ENCODE results near the gene FLVCR1.
"Not testable (repeated sequence)": the region's sequence is repeated elsewhere in the genome, so short reads cannot be mapped to it uniquely, and the experiment has no call there.

FLVCR1 gene

GRCh38 chr1:212857992-212858460 is at the start of gene FLVCR1:
Gene FLVCR1 (plus strand): TSS chr1:212858275. CDS start chr1:212858453, 178 bp downstream.
- peak; percentile 87 for DNase-seq (ENCODE audit: low read depth)

- DNase-seq (ENCODE audit: low read depth): no peak
These were observed 43.3 kb upstream of the FLVCR1 start for GRCh38 chr1:212814537-212815334.

- DNase-seq (ENCODE audit: low read depth): no peak
These were observed 41.4 kb upstream of the FLVCR1 start for GRCh38 chr1:212816567-212817278.

GRCh38 chr1:212819726-212820125 is 38.3 kb upstream of the FLVCR1 start:
- DNase-seq (ENCODE audit: low read depth): no peak

DNA sequence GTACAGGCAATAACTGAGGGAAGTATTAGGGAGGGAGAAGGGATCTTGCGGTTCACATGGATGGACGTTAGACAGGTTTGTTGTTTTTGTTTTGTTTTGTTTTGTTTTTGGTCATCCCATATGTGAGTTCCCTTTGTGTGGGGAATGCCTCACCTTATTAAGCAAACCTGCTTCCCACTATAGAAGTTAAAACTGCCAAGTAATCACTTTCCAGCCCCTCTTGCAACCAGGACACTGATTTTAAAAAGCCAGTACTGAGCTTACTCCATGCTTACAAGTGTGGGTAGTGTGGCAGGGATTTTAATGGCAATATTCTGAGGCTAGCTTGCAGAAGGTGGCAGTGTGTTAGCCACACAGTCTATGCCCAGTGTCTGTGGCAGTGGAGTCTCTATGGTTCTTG is 37.1 kb upstream of the FLVCR1 start:
- DNase-seq (ENCODE audit: low read depth): no peak

- DNase-seq (ENCODE audit: low read depth): no peak
These were observed 35.1 kb upstream of the FLVCR1 start for GRCh38 chr1:212822956-212823355.

DNA sequence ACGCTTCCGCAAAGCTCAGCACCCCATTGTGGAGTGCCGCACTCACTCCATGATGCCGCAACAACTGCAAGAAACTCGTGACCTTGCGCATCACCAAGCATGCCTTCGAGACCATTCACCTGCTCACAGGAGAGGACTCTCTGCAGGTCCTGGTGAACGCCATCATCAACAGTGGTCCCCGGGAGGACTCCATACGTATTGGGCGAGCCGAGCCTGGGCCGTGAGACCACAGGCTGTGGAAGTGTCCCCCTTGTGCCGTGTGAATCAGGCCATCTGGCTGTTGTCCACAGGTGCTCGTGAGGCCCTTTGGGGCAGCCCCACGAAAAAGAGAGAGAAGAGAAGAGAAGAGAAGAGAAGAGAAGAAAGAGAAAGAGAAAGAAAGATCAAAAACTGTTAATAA is 33.9 kb upstream of the FLVCR1 start:
- DNase-seq (ENCODE audit: low read depth): no peak

GRCh38 chr1:212825798-212826452 is 32.1 kb upstream of the FLVCR1 start:
- DNase-seq (ENCODE audit: low read depth): no peak

- no peak for DNase-seq (ENCODE audit: low read depth)
These were observed 30.8 kb upstream of the FLVCR1 start for GRCh38 chr1:212827171-212827776.

DNA sequence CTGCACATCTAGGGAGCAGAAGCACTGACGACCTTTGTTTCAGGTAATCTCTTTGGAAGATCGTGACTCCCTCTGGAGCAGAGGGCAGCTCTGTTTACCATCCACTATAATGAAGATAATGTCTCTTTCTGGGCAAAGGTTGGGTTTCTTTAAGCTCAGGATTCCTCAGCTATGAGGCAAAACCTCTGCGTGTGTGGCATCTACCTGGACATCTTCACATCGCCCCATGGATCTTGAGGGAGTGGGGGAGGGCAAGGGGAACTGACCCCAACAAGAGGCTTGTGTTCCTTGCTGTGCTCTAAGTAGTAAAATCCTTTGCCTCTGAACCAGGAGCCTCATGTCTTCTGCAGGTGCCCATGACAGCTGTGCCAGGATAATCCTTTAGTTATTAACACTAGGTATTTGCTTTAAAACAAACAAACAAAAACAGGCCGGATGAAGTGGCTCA is 30.2 kb upstream of the FLVCR1 start:
- no peak for DNase-seq (ENCODE audit: low read depth)

- no peak for DNase-seq (ENCODE audit: low read depth)
These were observed 29.7 kb upstream of the FLVCR1 start for GRCh38 chr1:212828395-212828794.

GRCh38 chr1:212833211-212834207 is 24.6 kb upstream of the FLVCR1 start:
- DNase-seq (ENCODE audit: low read depth): not testable (repeated sequence)

- no peak for DNase-seq (ENCODE audit: low read depth)
These were observed 19.9 kb upstream of the FLVCR1 start for GRCh38 chr1:212838145-212838544.

DNA sequence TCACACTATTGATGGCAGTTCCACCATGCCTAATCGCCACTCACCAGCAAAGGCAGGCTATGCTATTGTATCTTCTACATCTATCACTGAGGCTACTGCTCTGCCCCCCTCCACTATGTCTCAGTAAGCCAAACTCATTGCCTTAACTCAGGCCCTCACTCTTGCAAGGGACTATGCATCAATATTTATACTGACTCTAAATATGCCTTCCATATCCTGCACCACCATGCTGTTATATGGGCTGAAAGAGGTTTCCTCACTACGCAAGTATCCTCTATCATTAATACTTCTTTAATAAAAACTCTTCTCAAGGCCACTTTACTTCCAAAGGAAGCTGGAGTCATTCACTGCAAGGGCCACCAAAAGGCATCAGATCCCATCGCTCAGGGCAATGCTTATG is 13.6 kb upstream of the FLVCR1 start:
- DNase-seq (ENCODE audit: low read depth): not testable (repeated sequence)

DNA sequence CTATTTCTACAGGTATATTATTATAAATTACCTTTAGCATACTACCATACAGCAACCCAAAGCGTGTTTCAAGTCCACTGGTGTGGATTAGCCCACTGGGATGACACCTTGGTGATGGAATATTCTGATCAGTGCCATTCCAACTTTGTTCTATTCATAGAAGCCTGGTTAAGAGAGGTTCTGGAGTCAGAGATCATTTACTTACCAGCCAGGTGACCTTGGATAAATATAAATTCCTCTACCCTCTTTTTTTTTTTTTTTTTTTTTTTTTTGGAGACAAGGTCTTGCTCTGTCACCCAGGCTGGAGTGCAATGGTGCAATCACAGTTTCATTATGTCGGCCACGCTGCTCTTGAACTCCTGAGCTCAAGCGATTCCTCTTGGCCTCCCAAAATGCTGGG is 10.5 kb upstream of the FLVCR1 start, which contains the start of gene SPATA45:
TSS of gene SPATA45 (minus strand) at position 101 of the 400 bp plus-strand sequence. CDS start 11,500 bp downstream, outside the sequence.
- no peak for DNase-seq (ENCODE audit: low read depth)

DNA sequence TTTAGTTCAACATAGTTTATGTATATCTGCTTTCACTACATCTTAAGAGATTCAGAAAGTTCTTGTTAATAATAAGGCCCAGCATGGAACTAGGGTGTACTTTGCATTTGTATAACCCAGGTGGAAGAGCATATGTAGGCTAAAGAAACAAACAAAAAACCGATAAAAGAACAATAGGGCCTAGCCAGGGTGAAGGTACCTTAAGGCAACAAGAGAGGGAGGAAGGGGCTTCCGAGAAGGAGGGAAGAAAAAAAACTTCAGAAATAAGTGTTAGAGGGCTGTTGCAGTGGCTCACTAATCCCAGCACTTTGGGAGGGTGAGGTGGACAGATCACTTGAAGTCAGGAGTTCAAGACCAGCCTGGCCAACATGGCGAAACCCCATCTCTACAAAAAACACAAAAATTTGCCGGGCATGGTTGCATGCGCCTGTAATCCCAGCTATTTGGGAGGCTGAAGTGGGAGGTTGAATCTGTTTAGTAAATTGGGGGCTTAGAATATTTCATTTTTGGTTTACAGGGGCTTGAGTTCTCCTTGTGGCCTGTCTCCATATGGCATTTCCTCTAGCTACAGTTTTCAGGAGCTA is 5.9 kb upstream of the FLVCR1 start:
- DNase-seq (ENCODE audit: low read depth): no peak

DNA sequence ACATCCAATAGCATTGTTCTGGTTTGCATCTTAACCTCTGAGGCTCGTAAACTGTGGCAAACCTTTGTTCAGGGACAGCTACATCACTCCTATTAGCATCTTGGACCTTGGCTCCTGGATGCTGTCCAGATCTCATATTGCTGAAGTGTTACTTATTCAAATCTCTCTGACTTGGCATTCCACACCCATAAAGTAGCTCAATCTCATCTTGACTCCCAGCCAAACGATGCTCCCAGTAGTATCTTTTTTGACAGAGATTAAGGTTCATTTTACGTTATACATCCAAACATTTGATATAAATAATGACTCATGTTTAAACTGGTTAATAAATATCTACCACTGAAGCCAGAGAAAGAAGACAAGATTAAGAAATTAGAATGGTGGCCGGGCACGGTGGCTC is 4.4 kb upstream of the FLVCR1 start:
- no peak for DNase-seq (ENCODE audit: low read depth)

DNA sequence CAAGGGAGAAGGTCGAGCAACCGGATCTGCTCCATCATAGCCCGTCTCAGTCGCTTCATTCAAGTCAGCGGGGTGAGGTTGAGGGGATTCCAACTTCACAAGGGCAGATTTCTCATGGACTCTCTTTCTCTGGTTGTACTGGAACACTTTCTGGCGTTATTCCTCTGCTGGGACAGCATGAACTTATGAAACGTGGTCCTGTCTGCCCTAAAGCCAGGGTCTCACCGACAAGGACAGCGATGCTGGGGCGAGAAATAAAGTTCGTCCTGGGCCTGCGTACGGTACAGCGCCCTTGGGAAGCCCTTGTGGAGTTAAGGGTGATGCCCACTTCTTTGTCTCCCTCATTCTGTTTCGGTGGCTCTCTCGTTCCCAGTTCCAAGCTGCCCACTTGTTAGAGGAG is 1.3 kb upstream of the FLVCR1 start:
- no peak for DNase-seq (ENCODE audit: low read depth)

GRCh38 chr1:212858461-212859265 is 588 bp downstream of the FLVCR1 start:
- no peak for DNase-seq (ENCODE audit: low read depth)

Data from T-helper 22 cell (primary cell).